IPS DF 6.9 (cell line): ENCODE measurements around the gene ZNF609.
A peak's percentile ranks its signal among the peaks of the same experiment; 100 is the strongest.

Experiments
- DNase-seq: peaks from one replicate; pipeline ENCODE4 v3.0.0-alpha.2; 2013; ENCODE audit warnings: low read depth, low spot score
- H3K27ac ChIP-seq: one replicate; pipeline ENCODE4 v1.5.1; 2013; ENCODE audit warnings: low read length, control low read depth
- H3K27me3 ChIP-seq: 2 replicates; pipeline ENCODE4 v1.6.1; 2013; ENCODE audit warnings: mild to moderate bottlenecking, low read length; ENCODE audit not compliant: control insufficient read depth, insufficient read depth
- H3K36me3 ChIP-seq: 2 replicates; pipeline ENCODE4 v1.6.1; 2013; ENCODE audit warnings: low read length; ENCODE audit not compliant: control insufficient read depth, insufficient read depth
- H3K4me1 ChIP-seq: 2 replicates; pipeline ENCODE4 v1.6.1; 2013; ENCODE audit warnings: low read length; ENCODE audit not compliant: control insufficient read depth, insufficient read depth
- H3K4me3 ChIP-seq: 2 replicates; pipeline ENCODE4 v1.5.1; 2013; ENCODE audit warnings: mild to moderate bottlenecking, low read length
- H3K9me3 ChIP-seq: 2 replicates; pipeline ENCODE4 v1.6.1; 2013; ENCODE audit warnings: low read length, inconsistent platforms; ENCODE audit not compliant: control insufficient read depth, insufficient read depth
- WGBS: extraction: QIAGEN DNeasy Blood & Tissue Kit; methylation state at CpG from one replicate; pipeline ENCODE4 v1.1.7; 2013; ENCODE audit warnings: mixed read lengths, missing lambda C conversion rate; ENCODE audit not compliant: insufficient read length, insufficient coverage; 5-methylcytosine and 5-hydroxymethylcytosine counted together

Gene ZNF609

DNA sequence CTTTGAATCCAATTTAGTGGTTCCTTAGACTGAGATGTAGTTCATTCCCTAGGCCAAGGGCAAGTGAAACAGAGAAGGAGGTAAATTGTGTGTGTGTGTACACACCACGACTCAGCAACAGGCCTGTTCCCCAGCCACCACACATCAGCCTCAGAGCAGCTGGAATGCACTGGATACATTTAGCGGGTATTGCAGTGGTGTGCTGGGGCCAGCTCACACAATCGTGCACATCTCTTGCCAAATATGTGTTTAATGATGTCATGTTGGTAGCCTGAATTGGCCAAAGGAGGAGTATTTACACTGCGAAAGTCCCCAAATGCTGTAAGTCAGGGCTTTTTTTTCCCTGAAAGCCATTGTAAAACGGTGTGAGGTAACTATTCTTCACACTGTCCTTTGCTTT, 232.8 kb downstream of the ZNF609 start:
- WGBS, result no CpG with 5 or more reads among the region's 5 CpGs
- Histone ChIP-seq H3K4me3 (no peak overlapping the region), H3K9me3 (no peaks in the 10 kb centered on the region), H3K36me3 (peaks cover 48% of the 10 kb centered on the region), H3K4me1 (peaks cover 3% of the 10 kb centered on the region; the same call in 1 of the 2 replicates), H3K27ac (no peak overlapping the region), H3K27me3 (no peaks in the 10 kb centered on the region)
- DNase-seq, result no peak

- peaks cover 8% of the 10 kb centered on the region; the same call in 1 of the 2 replicates for H3K4me1 ChIP-seq
- WGBS, result no CpG with 5 or more reads among the region's 2 CpGs
- H3K36me3 ChIP-seq, result peaks cover 36% of the 10 kb centered on the region
- no peaks in the 10 kb centered on the region for H3K9me3 ChIP-seq
- no peak for DNase-seq
- H3K4me3 ChIP-seq, result no peak overlapping the region
- no peak overlapping the region for H3K27ac ChIP-seq
- H3K27me3 ChIP-seq, result no peaks in the 10 kb centered on the region
Measured at GRCh38 chr15:64694816-64695215, 234.4 kb downstream of the ZNF609 start.

- DNase-seq, result no peak
- no peak overlapping the region for H3K27ac ChIP-seq
- no peaks in the 10 kb centered on the region for H3K9me3 ChIP-seq
- no peak overlapping the region for H3K4me3 ChIP-seq
- H3K27me3 ChIP-seq, result no peaks in the 10 kb centered on the region
- no CpG with 5 or more reads among the region's 6 CpGs for WGBS
- peaks cover 28% of the 10 kb centered on the region for H3K36me3 ChIP-seq
- H3K4me1 ChIP-seq, result peaks cover 8% of the 10 kb centered on the region; the same call in 1 of the 2 replicates
Measured at GRCh38 chr15:64695561-64695992, 235.2 kb downstream of the ZNF609 start.

DNA sequence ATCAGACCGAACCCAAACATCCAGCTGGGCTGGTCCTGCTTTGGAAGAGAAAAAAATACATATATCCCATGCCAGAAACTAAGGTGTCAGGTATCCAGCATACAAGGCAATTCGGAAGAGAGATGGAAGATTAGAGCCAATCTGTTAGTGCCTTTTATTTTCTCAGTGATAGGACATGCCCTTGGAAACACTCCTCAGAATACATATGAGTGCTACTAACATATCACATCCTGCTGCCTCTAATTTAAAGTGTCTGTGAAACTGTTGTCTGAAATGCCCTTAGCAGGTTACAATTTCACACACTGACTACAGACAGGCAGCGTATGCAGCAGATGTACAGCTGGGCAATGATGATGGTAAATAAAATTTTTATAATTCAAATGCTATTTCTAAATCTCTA, 236.1 kb downstream of the ZNF609 start:
- Histone ChIP-seq H3K27me3 (no peaks in the 10 kb centered on the region), H3K27ac (no peak overlapping the region), H3K4me3 (no peak overlapping the region), H3K36me3 (peaks cover 20% of the 10 kb centered on the region), H3K9me3 (no peaks in the 10 kb centered on the region), H3K4me1 (peaks cover 8% of the 10 kb centered on the region; the same call in 1 of the 2 replicates)
- WGBS, result no CpG with 5 or more reads among the region's 3 CpGs
- DNase-seq, result no peak

- Histone ChIP-seq H3K27me3 (no peaks in the 10 kb centered on the region), H3K36me3 (peaks cover 11% of the 10 kb centered on the region), H3K27ac (no peak overlapping the region), H3K4me1 (peaks cover 7% of the 10 kb centered on the region; the same call in 1 of the 2 replicates), H3K4me3 (no peak overlapping the region), H3K9me3 (no peaks in the 10 kb centered on the region)
- DNase-seq, result no peak
- WGBS, result no CpG with 5 or more reads among the region's 3 CpGs
Measured at GRCh38 chr15:64697911-64698369, 237.6 kb downstream of the ZNF609 start.

DNA sequence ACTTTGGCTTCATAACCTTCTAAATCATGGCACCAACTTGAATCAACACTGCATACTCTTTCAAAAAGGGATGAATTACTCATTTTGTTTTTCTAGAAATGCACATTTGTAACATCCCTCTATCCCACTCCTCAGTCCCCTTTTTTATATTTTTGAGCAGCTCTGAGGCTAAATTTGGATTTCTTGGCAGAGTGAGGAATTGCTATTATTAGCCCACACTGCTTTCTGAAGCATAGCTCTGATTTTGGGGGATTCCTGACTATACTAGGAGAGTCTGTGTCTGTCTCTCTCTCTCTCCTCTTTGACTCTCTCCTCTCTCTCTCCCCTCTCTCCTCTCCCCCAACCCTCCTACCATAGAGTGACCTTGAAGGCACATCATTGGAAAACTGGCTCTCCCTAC, 238.4 kb downstream of the ZNF609 start:
- peaks cover 6% of the 10 kb centered on the region; the same call in 1 of the 2 replicates for H3K4me1 ChIP-seq
- H3K9me3 ChIP-seq, result no peaks in the 10 kb centered on the region
- DNase-seq, result no peak
- H3K36me3 ChIP-seq, result peaks cover 7% of the 10 kb centered on the region; the same call in 1 of the 2 replicates
- no peaks in the 10 kb centered on the region for H3K27me3 ChIP-seq
- H3K27ac ChIP-seq, result no peak overlapping the region
- no peak overlapping the region for H3K4me3 ChIP-seq

- WGBS, result no CpG with 5 or more reads among the region's 7 CpGs
- H3K4me3 ChIP-seq, result peak overlapping the region; percentile 16; the same call in 1 of the 2 replicates
- peaks cover 6% of the 10 kb centered on the region; the same call in 1 of the 2 replicates for H3K4me1 ChIP-seq
- H3K27me3 ChIP-seq, result no peaks in the 10 kb centered on the region
- DNase-seq, result no peak
- H3K36me3 ChIP-seq, result peaks cover 4% of the 10 kb centered on the region; the same call in 1 of the 2 replicates
- H3K27ac ChIP-seq, result peak overlapping the region; percentile 85
- no peaks in the 10 kb centered on the region for H3K9me3 ChIP-seq
Measured at GRCh38 chr15:64699751-64700388, 239.5 kb downstream of the ZNF609 start.

- Histone ChIP-seq H3K4me3 (peak overlapping the region; percentile 95; the same call in 1 of the 2 replicates), H3K27ac (peak overlapping the region; percentile 87), H3K36me3 (no peaks in the 10 kb centered on the region; the same call in 1 of the 2 replicates), H3K4me1 (peaks cover 6% of the 10 kb centered on the region; the same call in 1 of the 2 replicates), H3K9me3 (no peaks in the 10 kb centered on the region), H3K27me3 (no peaks in the 10 kb centered on the region)
- no CpG with 5 or more reads among the region's 3 CpGs for WGBS
- no peak for DNase-seq
Measured at GRCh38 chr15:64701051-64701450, 240.7 kb downstream of the ZNF609 start.

DNA sequence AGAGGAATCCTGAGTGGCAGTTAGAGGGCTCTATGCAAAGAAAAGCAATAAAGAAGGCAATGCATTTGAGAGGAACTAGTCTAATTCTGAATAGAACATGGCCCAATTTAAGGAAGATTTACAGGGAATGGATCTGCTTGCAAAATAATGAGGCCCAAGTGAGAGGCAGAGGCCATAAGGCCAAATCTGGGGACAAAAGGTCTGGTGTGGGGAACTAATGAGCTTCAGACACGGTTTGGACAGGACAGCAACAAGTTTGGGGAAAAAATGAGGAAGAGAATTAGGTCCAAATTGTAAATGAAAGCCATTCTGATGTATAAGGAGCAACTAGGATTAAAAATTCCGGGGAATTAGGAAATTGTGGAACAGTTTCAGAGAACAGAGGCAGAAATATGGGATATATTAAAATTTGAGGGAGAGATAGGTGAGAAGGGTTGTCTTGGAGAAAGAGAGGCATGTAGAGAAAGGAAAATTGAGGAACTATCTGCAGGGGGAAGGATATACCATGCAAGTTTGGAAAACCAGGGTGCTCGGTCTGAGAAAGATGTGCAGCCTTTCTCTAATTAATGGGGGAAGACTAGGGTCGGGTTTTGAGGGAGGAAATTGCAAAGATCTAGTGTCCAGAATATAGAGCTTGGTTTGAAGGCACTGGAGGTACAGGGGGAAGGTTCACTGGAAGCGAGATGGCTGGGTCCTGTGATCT, 241.3 kb downstream of the ZNF609 start:
- no peaks in the 10 kb centered on the region; the same call in 1 of the 2 replicates for H3K36me3 ChIP-seq
- H3K4me3 ChIP-seq, result peak overlapping the region; percentile 95; the same call in 1 of the 2 replicates
- peaks cover 6% of the 10 kb centered on the region; the same call in 1 of the 2 replicates for H3K4me1 ChIP-seq
- DNase-seq, result no peak
- peak overlapping the region; percentile 87 for H3K27ac ChIP-seq
- H3K27me3 ChIP-seq, result no peaks in the 10 kb centered on the region
- 100% methylated on average over 1 of the region's 5 CpGs for WGBS
- H3K9me3 ChIP-seq, result no peaks in the 10 kb centered on the region

DNA sequence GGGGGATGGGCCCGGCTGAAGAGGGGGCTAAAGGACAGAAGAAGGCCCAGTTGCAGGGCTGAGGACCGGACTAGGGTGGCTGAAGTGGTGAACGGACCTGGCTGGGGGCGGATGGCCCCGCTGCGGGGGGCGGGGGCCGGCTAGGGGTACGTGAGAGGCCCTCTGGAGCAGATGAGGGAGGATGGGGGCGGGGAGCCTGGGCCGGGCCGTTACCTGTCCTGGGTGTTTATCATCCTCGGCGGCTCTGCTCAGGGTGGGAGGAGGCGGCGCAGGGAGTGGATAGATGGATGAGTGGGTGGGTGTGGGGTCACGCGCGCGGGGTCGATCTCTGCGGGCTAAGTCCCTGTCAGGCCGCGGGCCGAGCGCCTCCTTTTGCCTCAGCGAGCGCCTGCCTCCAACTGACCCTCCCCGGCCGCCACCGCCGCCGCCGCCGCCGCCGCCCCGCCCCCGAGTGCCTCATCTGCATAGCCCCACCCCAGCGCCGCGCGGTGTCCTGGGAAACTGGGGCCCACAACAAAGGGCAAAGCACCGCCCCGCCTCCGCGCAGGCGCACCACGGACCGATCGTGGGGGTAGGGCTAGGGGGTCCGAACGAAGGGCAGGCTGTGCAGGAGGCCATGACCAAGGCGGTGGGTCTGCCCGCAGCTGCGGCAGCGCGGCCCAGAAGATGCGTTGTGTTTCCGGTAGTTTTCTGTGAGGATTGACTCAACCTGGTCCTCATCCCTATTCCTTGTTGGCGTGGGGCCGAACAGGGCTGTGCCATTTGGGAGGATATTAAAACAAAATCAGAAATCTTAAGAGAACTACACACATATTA, 242.6 kb downstream of the ZNF609 start:
- no peaks in the 10 kb centered on the region for H3K27me3 ChIP-seq
- no peak overlapping the region for H3K27ac ChIP-seq
- peaks cover 5% of the 10 kb centered on the region; the same call in 1 of the 2 replicates for H3K4me1 ChIP-seq
- no peaks in the 10 kb centered on the region; the same call in 1 of the 2 replicates for H3K36me3 ChIP-seq
- peak overlapping the region; percentile 95 for H3K4me3 ChIP-seq
- H3K9me3 ChIP-seq, result no peaks in the 10 kb centered on the region
- DNase-seq, result no peak
- WGBS, result no CpG with 5 or more reads among the region's 62 CpGs
